HEK293T (cell line): ENCODE measurements around the gene EIF4EBP3.

Experiments used
- CTCF ChIA-PET: fragments of 350-600 bp; formaldehyde crosslinking; extraction: SDS; loops from one replicate; lab custom pipeline; 2021; ENCODE audit warnings: antibody characterized with exemption, inconsistent platforms; lab: Yijun Ruan, JAX
- POLR2A ChIA-PET: fragments of 350-600 bp; formaldehyde crosslinking; extraction: SDS; loops from one replicate; lab custom pipeline; 2020; ENCODE audit warnings: antibody characterized with exemption, inconsistent platforms; lab: Yijun Ruan, JAX
- DNase-seq: peaks from one replicate; pipeline ENCODE4 v3.0.0; 2012; ENCODE audit warnings: mixed read lengths; ENCODE audit errors: extremely low spot score
- ARNT ChIP-seq: fragments of 450-650 bp; IDR thresholded peaks from 2 replicates; pipeline ENCODE4 v1.6.1; 2017; ENCODE audit warnings: mild to moderate bottlenecking
- BHLHE40 ChIP-seq: fragments of 450-650 bp; IDR thresholded peaks from 2 replicates; pipeline ENCODE4 v1.6.1; 2016; ENCODE audit warnings: mild to moderate bottlenecking, moderate library complexity, borderline replicate concordance
- CTBP1 ChIP-seq: fragments of 450-650 bp; IDR thresholded peaks from 2 replicates; pipeline ENCODE4 v1.6.1; 2016; ENCODE audit warnings: borderline replicate concordance
- ELF4 ChIP-seq: fragments of 450-650 bp; IDR thresholded peaks from 2 replicates; pipeline ENCODE4 v1.6.1; 2017; ENCODE audit warnings: antibody characterized with exemption
- FOXA1 ChIP-seq: fragments of 450-650 bp; IDR thresholded peaks from 2 replicates; pipeline ENCODE4 v1.6.1; 2016; ENCODE audit warnings: mild to moderate bottlenecking
- FOXK2 ChIP-seq: fragments of 450-650 bp; IDR thresholded peaks from 2 replicates; pipeline ENCODE4 v1.6.1; 2016; ENCODE audit warnings: mild to moderate bottlenecking
- FOXM1 ChIP-seq: fragments of 450-650 bp; IDR thresholded peaks from 2 replicates; pipeline ENCODE4 v1.6.1; 2017; ENCODE audit warnings: mild to moderate bottlenecking, borderline replicate concordance
- HDGF ChIP-seq: fragments of 450-650 bp; IDR thresholded peaks from 2 replicates; pipeline ENCODE4 v1.6.1; 2017; ENCODE audit warnings: antibody characterized with exemption, borderline replicate concordance
- L3MBTL2 ChIP-seq: fragments of 450-650 bp; conservative IDR thresholded peaks from 2 replicates; pipeline ENCODE4 v1.6.1; 2016; ENCODE audit warnings: mild to moderate bottlenecking
- LEF1 ChIP-seq: fragments of 450-650 bp; IDR thresholded peaks from 2 replicates; pipeline ENCODE4 v1.6.1; 2017; ENCODE audit warnings: mild to moderate bottlenecking, borderline replicate concordance
- NFRKB ChIP-seq: fragments of 450-650 bp; IDR thresholded peaks from 2 replicates; pipeline ENCODE4 v1.6.1; 2016; ENCODE audit warnings: mild to moderate bottlenecking, moderate library complexity
- PKNOX1 ChIP-seq: fragments of 450-650 bp; IDR thresholded peaks from 2 replicates; pipeline ENCODE4 v1.6.1; 2016
- SP1 ChIP-seq: fragments of 450-650 bp; IDR thresholded peaks from 2 replicates; pipeline ENCODE4 v1.6.1; 2017
- SUZ12 ChIP-seq: fragments of 450-650 bp; IDR thresholded peaks from 2 replicates; pipeline ENCODE4 v1.6.1; 2016; ENCODE audit warnings: mild to moderate bottlenecking
- TARDBP ChIP-seq: fragments of 450-650 bp; IDR thresholded peaks from 2 replicates; pipeline ENCODE4 v1.6.1; 2016
- ZNF384 ChIP-seq: fragments of 450-650 bp; IDR thresholded peaks from 2 replicates; pipeline ENCODE4 v1.6.1; 2016

EIF4EBP3 gene

GRCh38 chr5:140548300-140548688, 832 bp downstream of the EIF4EBP3 start:
- no peak for DNase-seq
- TF ChIP-seq FOXK2 = no peak
- TF ChIP-seq BHLHE40 = no peak
- no peak for TF ChIP-seq FOXA1
- no peak for TF ChIP-seq ARNT
- TF ChIP-seq PKNOX1 = no peak
- TF ChIP-seq NFRKB = no peak
- TF ChIP-seq LEF1 = no peak
- TF ChIP-seq ELF4 = no peak
- TF ChIP-seq CTBP1 = no peak
- no peak for TF ChIP-seq HDGF
- TF ChIP-seq SP1 = no peak
- TF ChIP-seq SUZ12 = no peak
- no peak for TF ChIP-seq FOXM1
- no peak for TF ChIP-seq L3MBTL2
- TF ChIP-seq TARDBP = no peak
- TF ChIP-seq ZNF384 = no peak
- ChIA-PET CTCF (no interaction called here), POLR2A (interaction anchor here (1.2 to 4.5 kb wide), 4 partner anchors 10 to 143 kb away, joined by 3 to 33 read pairs (median 4); partner anchors contain the start of genes APBB3, HARS1, HARS2 and IK)

GRCh38 chr5:140548791-140549190, 1.3 kb downstream of the EIF4EBP3 start:
- DNase-seq = no peak
- CTCF ChIA-PET = no interaction called here
- POLR2A ChIA-PET = interaction anchor here (1.7 to 4.5 kb wide), 2 partner anchors 9 to 142 kb away, joined by 5 to 33 read pairs; partner anchors contain the start of genes HARS1, HARS2 and SRA1
- TF ChIP-seq CTBP1 = no peak
- no peak for TF ChIP-seq L3MBTL2
- no peak for TF ChIP-seq NFRKB
- TF ChIP-seq HDGF = no peak
- TF ChIP-seq ELF4 = no peak
- TF ChIP-seq TARDBP = no peak
- TF ChIP-seq LEF1 = no peak
- TF ChIP-seq PKNOX1 = no peak
- no peak for TF ChIP-seq FOXA1
- no peak for TF ChIP-seq ARNT
- no peak for TF ChIP-seq SUZ12
- no peak for TF ChIP-seq BHLHE40
- TF ChIP-seq SP1 = no peak
- TF ChIP-seq FOXK2 = no peak
- no peak for TF ChIP-seq FOXM1
- TF ChIP-seq ZNF384 = no peak

- TF ChIP-seq TARDBP = no peak
- TF ChIP-seq ELF4 = no peak
- no peak for TF ChIP-seq ZNF384
- TF ChIP-seq L3MBTL2 = no peak
- TF ChIP-seq FOXM1 = no peak
- ChIA-PET CTCF (no interaction called here), POLR2A (interaction anchor here (4.5 kb wide), 1 partner anchor 8 kb away, joined by 33 read pairs; the partner anchor contains the start of gene SRA1)
- no peak for DNase-seq
These were observed 2.0 kb downstream of the EIF4EBP3 start for GRCh38 chr5:140549237-140550144.

GRCh38 chr5:140550147-140551079, 3.0 kb downstream of the EIF4EBP3 start:
- TF ChIP-seq PKNOX1 (no peak), FOXA1 (no peak), SUZ12 (no peak), ELF4 (no peak), ARNT (no peak), FOXK2 (no peak), BHLHE40 (no peak), L3MBTL2 (no peak), NFRKB (no peak), ZNF384 (no peak), HDGF (no peak)
- no peak for DNase-seq
- CTCF ChIA-PET = interaction anchor here (0.6 kb wide), 1 partner anchor 21 kb away, joined by 3 read pairs; no protein-coding TSS in a partner anchor
- POLR2A ChIA-PET = no interaction called here

GRCh38 chr5:140551872-140552271, 4.4 kb downstream of the EIF4EBP3 start:
- TF ChIP-seq BHLHE40 = no peak
- no peak for TF ChIP-seq NFRKB
- TF ChIP-seq ELF4 = no peak
- TF ChIP-seq TARDBP = no peak
- TF ChIP-seq CTBP1 = no peak
- TF ChIP-seq FOXM1 = no peak
- TF ChIP-seq SUZ12 = no peak
- no peak for TF ChIP-seq L3MBTL2
- TF ChIP-seq LEF1 = no peak
- no peak for TF ChIP-seq FOXA1
- no peak for TF ChIP-seq ZNF384
- TF ChIP-seq FOXK2 = no peak
- no peak for TF ChIP-seq PKNOX1
- no peak for TF ChIP-seq ARNT
- no peak for TF ChIP-seq SP1
- TF ChIP-seq HDGF = no peak
- no peak for DNase-seq
- ChIA-PET POLR2A (interaction anchor here (1.1 to 1.4 kb wide), 2 partner anchors 88 to 179 kb away, joined by 3 read pairs; partner anchors contain the start of gene TMCO6), CTCF (no interaction called here)
